Upper lobe of left lung (tissue), 4 donors: Measurements from ENCODE around the gene ABLIM2.

ENCODE experiments used
- EP300 ChIP-seq, 4 donors: sonication (generic); formaldehyde crosslinking; IDR thresholded peaks; one replicate each; pipeline ENCODE4 v1.5.1; 2017; ENCODE audit warnings: antibody characterized with exemption in 4 of 4, control low read depth in 2 of 4
- POLR2A ChIP-seq, 4 donors: fragments of 450-650 bp; IDR thresholded peaks; one replicate each; pipeline ENCODE4 v1.5.1; 2016 to 2017; ENCODE audit warnings: antibody characterized with exemption in 4 of 4, mild to moderate bottlenecking in 2 of 4
- POLR2AphosphoS5 ChIP-seq, 2 donors: sonication (generic); formaldehyde crosslinking; IDR thresholded peaks; one replicate each; pipeline ENCODE4 v1.5.1; 2017; ENCODE audit warnings: antibody characterized with exemption in 2 of 2
- TF ChIP-seq, protein P1 (sequence below), 6 experiments: fragments of 450-650 bp in 4 of 6; fragments of 200-600 bp in 2 of 6; sonication (generic) in 2 of 6; IDR thresholded peaks; one replicate each; pipeline ENCODE4 v1.5.1; 2016 to 2019; ENCODE audit warnings: antibody characterized with exemption in 6 of 6

DNA sequence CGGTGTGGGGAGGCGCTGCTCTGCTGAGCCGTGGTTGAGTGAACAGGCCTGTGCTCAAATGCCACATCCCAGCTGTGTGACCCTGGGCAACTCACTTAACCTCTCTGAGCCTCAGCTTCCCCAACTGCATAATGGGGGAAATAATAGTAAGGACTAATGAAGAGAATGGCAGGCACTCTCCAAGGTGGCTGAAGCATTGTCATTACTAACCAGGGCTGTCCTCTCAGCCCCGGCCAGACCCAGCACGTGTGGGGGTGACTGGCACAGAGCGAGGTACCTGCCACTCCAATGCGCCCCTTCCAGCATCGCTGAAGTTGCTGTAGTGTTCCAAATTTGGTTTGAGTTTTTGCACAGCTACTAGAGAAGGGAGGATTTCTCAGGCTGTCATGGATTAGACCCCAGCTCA, 80.0 kb downstream of the ABLIM2 start:
- TF ChIP-seq POLR2A (IDR thresholded peaks at IDR 0.05), result no peak
- TF ChIP-seq, protein P1, sequence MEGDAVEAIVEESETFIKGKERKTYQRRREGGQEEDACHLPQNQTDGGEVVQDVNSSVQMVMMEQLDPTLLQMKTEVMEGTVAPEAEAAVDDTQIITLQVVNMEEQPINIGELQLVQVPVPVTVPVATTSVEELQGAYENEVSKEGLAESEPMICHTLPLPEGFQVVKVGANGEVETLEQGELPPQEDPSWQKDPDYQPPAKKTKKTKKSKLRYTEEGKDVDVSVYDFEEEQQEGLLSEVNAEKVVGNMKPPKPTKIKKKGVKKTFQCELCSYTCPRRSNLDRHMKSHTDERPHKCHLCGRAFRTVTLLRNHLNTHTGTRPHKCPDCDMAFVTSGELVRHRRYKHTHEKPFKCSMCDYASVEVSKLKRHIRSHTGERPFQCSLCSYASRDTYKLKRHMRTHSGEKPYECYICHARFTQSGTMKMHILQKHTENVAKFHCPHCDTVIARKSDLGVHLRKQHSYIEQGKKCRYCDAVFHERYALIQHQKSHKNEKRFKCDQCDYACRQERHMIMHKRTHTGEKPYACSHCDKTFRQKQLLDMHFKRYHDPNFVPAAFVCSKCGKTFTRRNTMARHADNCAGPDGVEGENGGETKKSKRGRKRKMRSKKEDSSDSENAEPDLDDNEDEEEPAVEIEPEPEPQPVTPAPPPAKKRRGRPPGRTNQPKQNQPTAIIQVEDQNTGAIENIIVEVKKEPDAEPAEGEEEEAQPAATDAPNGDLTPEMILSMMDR (IDR thresholded peaks at IDR 0.05), result no peak
- TF ChIP-seq EP300 (IDR thresholded peaks at IDR 0.05), result no peak
- no peak for TF ChIP-seq POLR2AphosphoS5 (IDR thresholded peaks at IDR 0.05)
